ENCODE data around the gene IL1RAPL2. TPM values are rescaled to one million over a fixed set of nuclear protein-coding genes. Genes with fewer than 3 reads are reported as not detected.

IL1RAPL2 gene
- total RNA-seq, 4 donors from 2014 or later: 0.50 to 1.3 (median 0.67) TPM

DNA sequence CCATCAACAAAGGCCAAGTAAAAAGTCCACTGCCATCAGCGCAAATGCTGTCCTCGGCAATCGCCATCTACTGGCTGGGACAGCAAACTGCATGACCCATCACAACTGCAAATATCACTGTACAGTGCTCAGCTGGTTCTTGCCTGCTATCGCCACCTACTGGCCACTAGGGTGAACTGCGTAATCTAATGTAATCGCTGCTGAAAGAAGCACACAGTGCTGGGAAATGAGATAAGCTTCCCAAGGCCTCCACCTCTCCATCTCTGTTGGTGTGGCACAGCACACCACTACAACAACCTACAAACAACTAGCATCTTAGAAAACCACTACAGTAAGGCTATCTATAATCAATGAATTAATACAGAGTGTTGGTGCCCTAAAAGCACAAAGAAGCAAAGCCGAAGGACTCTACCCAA, 356.2 kb downstream of the IL1RAPL2 start:
- TF ChIP-seq POLR2A (IDR thresholded peaks at IDR 0.05; ENCODE audit: low read depth): no peak
- TF ChIP-seq, protein P1, sequence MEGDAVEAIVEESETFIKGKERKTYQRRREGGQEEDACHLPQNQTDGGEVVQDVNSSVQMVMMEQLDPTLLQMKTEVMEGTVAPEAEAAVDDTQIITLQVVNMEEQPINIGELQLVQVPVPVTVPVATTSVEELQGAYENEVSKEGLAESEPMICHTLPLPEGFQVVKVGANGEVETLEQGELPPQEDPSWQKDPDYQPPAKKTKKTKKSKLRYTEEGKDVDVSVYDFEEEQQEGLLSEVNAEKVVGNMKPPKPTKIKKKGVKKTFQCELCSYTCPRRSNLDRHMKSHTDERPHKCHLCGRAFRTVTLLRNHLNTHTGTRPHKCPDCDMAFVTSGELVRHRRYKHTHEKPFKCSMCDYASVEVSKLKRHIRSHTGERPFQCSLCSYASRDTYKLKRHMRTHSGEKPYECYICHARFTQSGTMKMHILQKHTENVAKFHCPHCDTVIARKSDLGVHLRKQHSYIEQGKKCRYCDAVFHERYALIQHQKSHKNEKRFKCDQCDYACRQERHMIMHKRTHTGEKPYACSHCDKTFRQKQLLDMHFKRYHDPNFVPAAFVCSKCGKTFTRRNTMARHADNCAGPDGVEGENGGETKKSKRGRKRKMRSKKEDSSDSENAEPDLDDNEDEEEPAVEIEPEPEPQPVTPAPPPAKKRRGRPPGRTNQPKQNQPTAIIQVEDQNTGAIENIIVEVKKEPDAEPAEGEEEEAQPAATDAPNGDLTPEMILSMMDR (IDR thresholded peaks at IDR 0.05): peak; percentile 68 to 79 (median 71)
- no peak overlapping the region for H3K4me3 ChIP-seq
- H3K4me1 ChIP-seq: no peaks in the 10 kb centered on the region
- H3K9me3 ChIP-seq: no peaks in the 10 kb centered on the region
- no peaks in the 10 kb centered on the region for H3K36me3 ChIP-seq
- DNase-seq (ENCODE audit: extremely low spot score): no peak
- 24% methylated on average over 7 of the region's 7 CpGs for WGBS
- no peak overlapping the region for H3K27ac ChIP-seq (replicated peaks in 1 of 4)
- intact Hi-C loops (cut with DNase I): no loop called here
- peaks cover 0 to 5% (median 0%) of the 10 kb centered on the region in 4 donors for H3K27me3 ChIP-seq

DNA sequence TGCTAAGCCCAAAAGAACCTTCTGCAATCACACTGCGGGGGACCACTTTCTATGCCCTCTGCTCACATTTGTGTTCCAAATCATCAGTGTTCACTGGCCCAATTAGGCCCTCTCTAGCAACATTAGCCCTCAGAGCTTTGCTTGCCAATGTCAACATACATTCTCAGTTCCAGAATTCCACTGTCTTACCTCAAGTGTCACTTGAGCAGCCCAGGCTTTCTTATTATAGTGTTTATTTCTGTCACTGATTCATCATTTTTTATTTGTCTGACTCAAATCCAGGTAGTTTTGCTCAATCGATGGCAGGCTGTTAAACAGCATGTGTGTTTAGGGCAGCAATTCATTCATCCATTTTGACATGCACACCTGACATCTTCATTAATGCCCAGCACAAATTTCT, 363.3 kb downstream of the IL1RAPL2 start:
- no peak for DNase-seq (ENCODE audit: extremely low spot score)
- H3K4me1 ChIP-seq: no peaks in the 10 kb centered on the region
- intact Hi-C loops (cut with DNase I): no loop called here
- WGBS: 60% methylated on average over 2 of the region's 2 CpGs
- H3K4me3 ChIP-seq: no peak overlapping the region
- no peak for TF ChIP-seq POLR2AphosphoS5 (IDR thresholded peaks at IDR 0.05)
- TF ChIP-seq EP300 (IDR thresholded peaks at IDR 0.05): no peak
- TF ChIP-seq, protein P1 (IDR thresholded peaks at IDR 0.05): no peak
- no peak for TF ChIP-seq POLR2A (IDR thresholded peaks at IDR 0.05; ENCODE audit: low read depth)
- H3K36me3 ChIP-seq: no peaks in the 10 kb centered on the region
- H3K27me3 ChIP-seq: no peaks in the 10 kb centered on the region
- no peaks in the 10 kb centered on the region for H3K9me3 ChIP-seq
- H3K27ac ChIP-seq (replicated peaks in 1 of 4): no peak overlapping the region

DNA sequence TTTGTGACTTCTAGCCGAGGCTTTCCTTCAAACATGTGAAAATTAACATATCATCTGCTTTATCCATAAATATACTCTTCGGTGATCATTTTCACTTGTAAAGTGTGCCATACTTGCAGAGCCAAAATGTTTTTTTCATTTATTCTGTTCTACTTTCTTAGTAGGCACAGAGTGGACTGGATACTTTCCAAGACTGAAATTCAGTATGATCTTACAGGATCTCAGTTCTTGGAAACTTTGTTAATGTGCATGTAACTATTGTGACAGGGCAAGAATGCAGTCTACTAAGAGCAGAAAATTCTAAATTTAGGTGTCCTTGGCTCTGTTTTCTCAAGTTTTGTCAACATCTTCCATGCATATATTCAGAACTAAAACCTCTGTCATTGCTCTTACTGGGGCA, 369.6 kb downstream of the IL1RAPL2 start:
- no peak overlapping the region for H3K27ac ChIP-seq (replicated peaks in 1 of 4)
- WGBS: 65% methylated on average over 2 of the region's 2 CpGs
- DNase-seq (ENCODE audit: extremely low spot score): no peak
- H3K4me3 ChIP-seq: no peak overlapping the region
- H3K9me3 ChIP-seq: no peaks in the 10 kb centered on the region
- intact Hi-C loops (cut with DNase I): no loop called here
- H3K27me3 ChIP-seq: no peaks in the 10 kb centered on the region
- H3K4me1 ChIP-seq: no peaks in the 10 kb centered on the region
- TF ChIP-seq, protein P1 (IDR thresholded peaks at IDR 0.05): no peak
- TF ChIP-seq EP300 (IDR thresholded peaks at IDR 0.05) (no peak), POLR2A (IDR thresholded peaks at IDR 0.05; ENCODE audit: low read depth) (no peak), POLR2AphosphoS5 (IDR thresholded peaks at IDR 0.05) (no peak)
- no peaks in the 10 kb centered on the region for H3K36me3 ChIP-seq

DNA sequence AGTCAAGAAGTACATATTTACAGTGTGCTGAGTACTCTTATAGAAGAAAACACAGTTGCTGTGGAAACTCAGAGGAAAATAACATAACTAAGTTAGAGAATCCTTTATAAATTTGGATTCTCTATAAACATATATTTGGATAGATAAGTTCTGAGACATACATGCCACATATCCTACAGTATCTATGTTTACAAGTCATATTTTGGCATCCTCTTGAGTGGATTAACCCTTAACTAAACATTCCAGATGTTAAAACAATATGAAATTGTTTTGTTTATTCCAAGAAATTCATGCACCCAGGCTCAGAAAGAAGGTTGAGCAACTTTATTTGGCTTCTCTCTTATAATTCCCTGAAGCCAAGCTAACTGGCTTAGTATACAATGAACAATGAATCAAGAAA, 387.3 kb downstream of the IL1RAPL2 start:
- no peaks in the 10 kb centered on the region for H3K27me3 ChIP-seq
- TF ChIP-seq, protein P1 (IDR thresholded peaks at IDR 0.05): no peak
- no peak for TF ChIP-seq POLR2A (IDR thresholded peaks at IDR 0.05; ENCODE audit: low read depth)
- no peak for TF ChIP-seq EP300 (IDR thresholded peaks at IDR 0.05)
- TF ChIP-seq POLR2AphosphoS5 (IDR thresholded peaks at IDR 0.05): no peak
- intact Hi-C loops (cut with DNase I): no loop called here

DNA sequence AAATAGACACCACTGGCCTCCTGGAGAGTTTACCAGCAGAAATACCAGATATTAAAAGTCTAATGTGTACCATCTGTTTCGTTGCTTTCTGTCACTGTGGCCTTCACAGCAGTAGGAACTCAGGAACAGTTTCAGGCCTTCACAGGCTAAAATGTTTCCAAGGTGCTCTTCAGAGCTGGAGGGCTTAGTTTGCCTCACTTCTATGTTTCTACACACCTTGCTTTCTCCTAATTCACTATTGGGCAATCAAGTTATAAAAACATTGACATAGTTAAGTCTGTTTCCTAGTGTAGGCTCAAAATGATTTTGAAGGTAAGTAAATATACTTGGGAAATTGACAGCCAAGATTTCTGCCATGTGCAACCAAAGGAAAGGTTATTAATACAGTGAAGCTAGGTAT, 395.9 kb downstream of the IL1RAPL2 start:
- intact Hi-C loops (cut with DNase I): no loop called here
- no peak overlapping the region for H3K4me3 ChIP-seq
- no peaks in the 10 kb centered on the region for H3K4me1 ChIP-seq
- 39% methylated on average over 1 of the region's 1 CpG for WGBS
- no peaks in the 10 kb centered on the region for H3K36me3 ChIP-seq
- DNase-seq (ENCODE audit: extremely low spot score): no peak
- no peak overlapping the region for H3K27ac ChIP-seq (replicated peaks in 1 of 4)
- H3K27me3 ChIP-seq: no peaks in the 10 kb centered on the region
- no peaks in the 10 kb centered on the region for H3K9me3 ChIP-seq
- no peak for TF ChIP-seq EP300 (IDR thresholded peaks at IDR 0.05)
- TF ChIP-seq POLR2A (IDR thresholded peaks at IDR 0.05; ENCODE audit: low read depth): no peak
- TF ChIP-seq, protein P1 (IDR thresholded peaks at IDR 0.05): no peak
- no peak for TF ChIP-seq POLR2AphosphoS5 (IDR thresholded peaks at IDR 0.05)

More for the DNA sequence above, 387.3 kb downstream of the IL1RAPL2 start:
- H3K36me3 ChIP-seq: no peaks in the 10 kb centered on the region
- H3K27ac ChIP-seq (replicated peaks in 1 of 4): no peak overlapping the region
- DNase-seq (ENCODE audit: extremely low spot score): no peak
- no peaks in the 10 kb centered on the region for H3K4me1 ChIP-seq
- H3K9me3 ChIP-seq: no peaks in the 10 kb centered on the region
- no peak overlapping the region for H3K4me3 ChIP-seq

Data from esophagus muscularis mucosa (tissue), 4 donors.